NCI-H345 treated with DMSO at 0.1 percent for 48 hours (cell line): Measurements from ENCODE around the gene CYB561D1.

ENCODE experiments used
- DNase-seq: peaks from one replicate; lab custom pipeline; 2025; ENCODE audit not compliant: unreplicated experiment; lab: John Stamatoyannopoulos, UW

CYB561D1 gene

GRCh38 chr1:109499661-109500536 is 6.0 kb downstream of the CYB561D1 start:
- DNase-seq, result no peak

DNA sequence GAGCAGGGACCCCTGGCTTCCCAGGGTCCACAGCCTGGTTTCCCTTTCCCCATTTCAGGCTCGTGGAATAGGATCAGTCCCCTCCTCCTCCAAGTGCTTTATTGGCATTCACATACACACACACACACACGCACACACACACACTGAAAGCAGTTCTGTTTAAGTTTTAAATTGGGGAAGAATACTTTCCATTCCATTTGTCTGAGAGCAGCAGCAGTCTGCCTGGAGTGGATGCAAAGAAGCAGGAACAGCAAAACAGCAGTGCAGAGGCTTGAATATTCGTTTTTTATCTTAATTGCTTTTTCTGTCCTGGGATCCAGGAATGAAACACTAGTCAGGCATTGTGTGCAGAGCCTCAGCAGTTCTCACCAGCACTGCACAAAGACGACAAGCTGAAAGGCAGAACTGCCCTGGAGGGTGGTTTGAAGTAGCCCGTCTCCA is 7.1 kb downstream of the CYB561D1 start:
- no peak for DNase-seq

GRCh38 chr1:109501644-109502363 is 7.9 kb downstream of the CYB561D1 start:
- no peak for DNase-seq

GRCh38 chr1:109502364-109502851 is 8.5 kb downstream of the CYB561D1 start:
- DNase-seq, result no peak

DNA sequence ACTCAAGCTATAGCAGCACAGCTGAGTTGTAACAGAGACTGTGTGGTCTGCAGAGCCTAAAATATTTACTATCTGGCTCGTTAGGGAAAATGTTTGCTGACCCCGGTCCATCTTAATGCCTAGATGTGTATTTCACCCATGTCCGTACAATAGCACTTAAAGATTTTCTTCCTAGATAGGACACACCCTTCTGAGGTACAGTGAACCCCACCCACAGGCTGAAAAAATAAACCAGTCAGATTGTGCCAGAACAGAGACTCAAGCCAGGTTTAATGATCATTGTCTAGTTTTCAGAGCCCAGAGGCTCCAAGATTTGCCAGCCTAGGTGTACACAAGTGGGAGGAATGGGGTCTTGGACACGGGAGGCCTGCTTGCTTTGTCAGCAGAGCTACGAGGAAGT is 10.0 kb downstream of the CYB561D1 start:
- DNase-seq, result no peak

GRCh38 chr1:109504974-109505373 is 11.1 kb downstream of the CYB561D1 start:
- DNase-seq, result no peak

- DNase-seq, result no peak
Measured at GRCh38 chr1:109508001-109508872, 14.3 kb downstream of the CYB561D1 start.

DNA sequence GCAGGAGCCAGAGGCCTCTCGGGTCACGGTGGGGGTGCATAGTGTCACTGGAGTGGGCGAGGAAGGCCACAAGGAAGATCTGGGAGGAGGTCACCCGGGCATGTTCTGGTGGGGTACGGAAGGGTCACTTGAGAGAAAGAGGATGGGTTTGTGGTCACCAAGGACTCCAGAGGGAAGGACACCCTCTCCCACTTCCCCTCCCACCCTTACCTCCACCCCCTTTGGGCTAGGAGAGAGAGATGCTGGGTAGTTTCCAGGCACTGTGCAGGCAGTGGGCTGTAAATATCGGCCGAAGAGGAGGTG is 14.9 kb downstream of the CYB561D1 start:
- no peak for DNase-seq

GRCh38 chr1:109509176-109510134 is 15.6 kb downstream of the CYB561D1 start, which contains the start of gene AMIGO1:
TSS of gene AMIGO1 (minus strand) at chr1:109509727. CDS start at chr1:109508912, 815 bp downstream.
- peak; percentile 24 for DNase-seq

DNA sequence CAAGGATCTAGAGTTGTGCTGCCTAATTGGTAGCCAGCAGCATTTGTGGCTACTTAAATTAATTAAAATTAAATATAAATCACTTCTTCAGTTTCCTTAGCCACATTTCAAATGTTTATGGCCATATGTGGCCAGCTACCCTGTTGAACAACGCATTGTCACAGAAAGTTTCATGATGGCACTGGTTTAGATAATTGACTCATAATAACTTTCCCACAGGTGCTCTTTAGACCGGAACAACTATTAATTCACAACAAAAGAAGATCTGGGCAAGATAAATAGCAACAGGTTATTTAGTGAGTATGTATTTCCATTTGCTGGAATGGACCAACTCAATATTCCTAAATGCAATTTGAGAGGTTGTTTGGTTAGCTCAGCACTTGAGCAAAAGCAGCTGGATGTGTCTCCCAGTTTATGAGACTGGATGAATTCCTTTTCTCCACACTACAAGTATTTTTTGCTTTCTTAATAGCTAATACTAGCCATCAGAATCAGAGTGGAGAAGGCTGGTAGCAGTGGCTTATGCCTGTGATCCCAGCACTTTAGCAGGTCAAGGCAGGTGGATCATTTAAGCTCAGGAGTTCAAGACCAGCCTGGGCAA is 19.3 kb downstream of the CYB561D1 start:
- no peak for DNase-seq

DNA sequence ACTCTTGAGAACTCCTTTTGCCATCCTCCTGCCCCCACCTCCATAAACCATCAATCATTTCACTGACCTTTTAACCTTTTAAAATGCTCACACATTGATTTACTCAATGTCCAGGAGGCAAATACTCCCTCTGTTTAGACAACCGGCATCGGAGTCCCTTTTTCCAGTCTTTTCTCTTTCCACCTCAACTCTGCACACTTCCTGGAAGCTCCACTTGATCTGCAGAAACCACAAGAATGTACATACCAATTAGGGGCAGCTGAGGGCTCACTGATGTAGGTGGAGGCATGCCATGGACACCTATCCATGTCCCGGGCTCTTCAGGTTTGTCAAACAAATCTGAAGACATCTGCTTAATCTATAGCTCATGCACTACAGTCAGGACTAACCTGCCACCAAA is 21.0 kb downstream of the CYB561D1 start:
- DNase-seq, result no peak

DNA sequence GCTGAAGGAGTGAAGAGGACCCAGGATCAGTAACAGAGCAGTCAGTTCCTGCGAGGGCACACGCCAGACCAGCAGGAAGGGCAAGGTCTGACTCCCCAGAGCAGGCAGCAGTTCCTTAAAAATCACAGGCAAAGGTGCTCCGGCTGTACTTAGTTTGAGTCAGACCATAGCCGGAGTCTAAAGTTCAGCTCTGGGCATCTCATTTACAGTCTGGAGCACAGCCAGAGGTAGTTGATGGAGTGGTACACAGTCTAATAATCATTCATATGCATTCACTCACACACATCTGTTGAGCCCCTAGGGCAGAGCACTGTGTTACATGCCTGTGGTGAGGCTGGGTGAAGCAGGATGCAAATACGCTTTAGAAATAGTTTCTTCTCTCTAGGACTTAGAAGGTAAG is 23.0 kb downstream of the CYB561D1 start:
- DNase-seq, result no peak

DNA sequence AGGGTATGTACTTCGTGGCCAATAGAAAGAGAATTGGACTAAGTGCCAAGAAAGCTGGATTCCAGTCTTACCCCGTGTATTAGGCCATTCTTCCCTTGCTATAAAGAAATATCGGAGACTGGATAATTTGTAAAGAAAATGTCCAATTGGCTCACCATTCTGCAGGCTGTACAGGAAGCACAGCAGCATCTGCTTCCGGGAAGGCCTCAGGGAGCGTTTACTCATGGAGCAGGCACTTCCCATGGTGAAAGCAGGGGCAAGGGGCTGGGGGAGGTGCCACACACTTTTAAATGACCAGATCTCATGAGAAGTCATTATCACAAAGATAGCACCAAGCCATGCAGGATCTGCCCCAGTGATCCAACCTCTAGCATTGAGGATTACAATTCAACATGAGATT is 23.4 kb downstream of the CYB561D1 start:
- no peak for DNase-seq

DNA sequence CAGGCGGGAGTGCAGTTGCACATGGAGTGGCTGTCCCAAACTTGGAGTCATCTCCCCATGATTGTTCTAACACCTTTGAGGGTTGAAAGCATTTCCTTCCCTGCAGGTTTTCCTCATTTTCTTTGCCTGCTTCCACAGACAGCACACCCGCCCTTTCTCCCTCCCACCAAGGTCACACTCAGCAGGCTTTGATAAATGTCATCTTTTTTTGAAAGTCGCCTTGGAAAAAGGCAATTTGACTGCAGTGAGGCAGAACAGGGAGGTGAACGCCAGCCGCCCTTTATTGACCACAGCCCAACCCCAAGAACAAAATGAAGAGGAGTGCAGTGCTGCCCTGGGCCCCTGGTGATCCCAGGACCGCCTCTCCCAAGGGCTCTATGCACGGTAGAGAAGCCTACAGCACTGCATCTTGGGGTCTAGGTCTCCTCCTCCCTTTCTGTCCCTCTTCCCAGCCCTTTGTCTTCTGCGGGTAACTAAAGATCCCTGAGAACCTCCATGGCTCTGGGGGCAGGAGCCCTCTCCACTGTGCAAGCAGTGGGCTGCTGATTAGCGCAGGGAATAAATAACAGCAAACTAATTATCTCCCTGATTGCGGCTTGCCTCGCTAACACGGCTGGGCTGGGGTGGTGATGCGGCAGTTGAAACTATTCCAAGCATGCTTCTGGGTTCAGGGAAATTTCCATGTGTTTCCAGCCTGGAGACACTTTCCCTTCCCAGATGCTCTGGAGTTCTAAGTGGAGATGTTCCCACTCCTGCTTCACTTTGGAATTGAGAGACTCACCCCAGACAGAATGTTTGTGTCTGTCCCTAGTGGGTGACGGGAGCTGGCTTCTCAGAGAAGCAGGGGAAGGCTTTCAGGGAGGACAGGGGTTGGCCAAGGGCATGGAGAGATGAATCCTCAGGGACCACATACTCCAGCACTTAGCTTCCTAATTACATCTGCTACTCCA is 27.4 kb downstream of the CYB561D1 start:
- no peak for DNase-seq

- DNase-seq, result no peak
Measured at GRCh38 chr1:109522026-109522425, 28.1 kb downstream of the CYB561D1 start.

GRCh38 chr1:109523706-109524105 is 29.8 kb downstream of the CYB561D1 start:
- no peak for DNase-seq

GRCh38 chr1:109527098-109527811 is 33.4 kb downstream of the CYB561D1 start:
- no peak for DNase-seq
